ENCODE data around the gene GSN.

The GSN gene

DNA sequence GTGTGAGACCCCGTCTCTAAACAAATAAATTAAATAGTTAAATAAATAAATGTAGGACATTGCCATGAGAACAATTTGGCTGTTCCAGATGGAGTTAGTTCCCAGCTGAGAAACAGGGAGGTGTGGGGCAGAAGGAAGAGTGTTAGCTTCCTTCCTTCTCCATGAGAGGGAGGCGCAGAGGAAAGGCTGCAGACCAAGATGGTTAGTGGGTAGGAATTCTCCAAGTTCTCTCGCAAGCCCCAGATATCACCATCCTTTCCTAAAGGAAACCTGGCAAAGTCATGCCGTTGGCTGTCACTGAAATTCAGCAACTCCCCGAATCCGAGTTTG lies 33.2 kb upstream of the GSN start:
- Histone ChIP-seq H3K4me2 (ENCODE audit: low read depth, low read length, poor library complexity, severe bottlenecking) (no peak overlapping the region), H3K79me2 (ENCODE audit: insufficient read depth, low read length) (no peaks in the 10 kb centered on the region), H3K4me1 (ENCODE audit: insufficient read depth, low read length, poor library complexity, severe bottlenecking) (no peaks in the 10 kb centered on the region), H3K36me3 (ENCODE audit: insufficient read depth, low read length) (no peaks in the 10 kb centered on the region), H3K9ac (ENCODE audit: low read depth, low read length, poor library complexity, severe bottlenecking) (no peak overlapping the region), H4K20me1 (ENCODE audit: insufficient read depth, low read length, poor library complexity, severe bottlenecking) (no peaks in the 10 kb centered on the region), H3K27me3 (ENCODE audit: insufficient read depth, low read length, poor library complexity, severe bottlenecking) (no peaks in the 10 kb centered on the region), H3K4me3 (ENCODE audit: low read length, poor library complexity, severe bottlenecking) (no peak overlapping the region), H3K9me3 (ENCODE audit: insufficient read depth, low read depth, low read length) (no peaks in the 10 kb centered on the region), H2AFZ (ENCODE audit: low read length) (no peak overlapping the region), H3F3A (ENCODE audit: low read depth) (no peaks in the 10 kb centered on the region), H3K9me2 (replicated peaks; ENCODE audit: low read depth, low read length) (no peaks in the 10 kb centered on the region)
- TF ChIP-seq EZH2phosphoT487 (IDR thresholded peaks at IDR 0.05; ENCODE audit: borderline replicate concordance): no peak
- TF ChIP-seq, protein P1, sequence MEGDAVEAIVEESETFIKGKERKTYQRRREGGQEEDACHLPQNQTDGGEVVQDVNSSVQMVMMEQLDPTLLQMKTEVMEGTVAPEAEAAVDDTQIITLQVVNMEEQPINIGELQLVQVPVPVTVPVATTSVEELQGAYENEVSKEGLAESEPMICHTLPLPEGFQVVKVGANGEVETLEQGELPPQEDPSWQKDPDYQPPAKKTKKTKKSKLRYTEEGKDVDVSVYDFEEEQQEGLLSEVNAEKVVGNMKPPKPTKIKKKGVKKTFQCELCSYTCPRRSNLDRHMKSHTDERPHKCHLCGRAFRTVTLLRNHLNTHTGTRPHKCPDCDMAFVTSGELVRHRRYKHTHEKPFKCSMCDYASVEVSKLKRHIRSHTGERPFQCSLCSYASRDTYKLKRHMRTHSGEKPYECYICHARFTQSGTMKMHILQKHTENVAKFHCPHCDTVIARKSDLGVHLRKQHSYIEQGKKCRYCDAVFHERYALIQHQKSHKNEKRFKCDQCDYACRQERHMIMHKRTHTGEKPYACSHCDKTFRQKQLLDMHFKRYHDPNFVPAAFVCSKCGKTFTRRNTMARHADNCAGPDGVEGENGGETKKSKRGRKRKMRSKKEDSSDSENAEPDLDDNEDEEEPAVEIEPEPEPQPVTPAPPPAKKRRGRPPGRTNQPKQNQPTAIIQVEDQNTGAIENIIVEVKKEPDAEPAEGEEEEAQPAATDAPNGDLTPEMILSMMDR (conservative IDR thresholded peaks at IDR 0.05; ENCODE audit: low read length): no peak

DNA sequence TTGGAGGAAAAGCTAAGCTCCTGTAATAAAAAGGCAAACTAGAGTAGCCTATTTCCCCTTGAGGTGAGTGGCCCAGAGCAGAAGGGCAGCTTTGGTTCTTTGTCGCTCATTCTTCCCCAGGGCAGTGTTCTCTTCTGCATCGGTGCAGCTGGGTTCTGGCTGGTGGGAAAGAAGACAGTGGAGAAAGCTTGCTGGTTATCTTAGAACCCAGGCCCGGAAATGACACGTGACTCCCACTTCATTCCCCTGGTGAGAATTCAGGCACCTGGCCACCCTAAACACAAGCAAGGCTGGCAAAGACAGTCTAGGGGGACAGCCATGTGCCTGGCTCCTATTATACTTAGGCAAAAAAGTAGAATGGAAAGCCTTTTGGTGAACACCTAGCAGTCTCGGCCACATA lies 32.5 kb upstream of the GSN start:
- H3K4me2 ChIP-seq (ENCODE audit: low read depth, low read length, poor library complexity, severe bottlenecking): no peak overlapping the region
- TF ChIP-seq, protein P1 (conservative IDR thresholded peaks at IDR 0.05; ENCODE audit: low read length): no peak
- no peak for TF ChIP-seq EZH2phosphoT487 (IDR thresholded peaks at IDR 0.05; ENCODE audit: borderline replicate concordance)
- no peaks in the 10 kb centered on the region for H3K27me3 ChIP-seq (ENCODE audit: insufficient read depth, low read length, poor library complexity, severe bottlenecking)
- no peaks in the 10 kb centered on the region for H3K79me2 ChIP-seq (ENCODE audit: insufficient read depth, low read length)
- H3F3A ChIP-seq (ENCODE audit: low read depth): no peaks in the 10 kb centered on the region
- H3K36me3 ChIP-seq (ENCODE audit: insufficient read depth, low read length): no peaks in the 10 kb centered on the region
- H3K9me3 ChIP-seq (ENCODE audit: insufficient read depth, low read depth, low read length): no peaks in the 10 kb centered on the region
- H2AFZ ChIP-seq (ENCODE audit: low read length): no peak overlapping the region
- H3K9ac ChIP-seq (ENCODE audit: low read depth, low read length, poor library complexity, severe bottlenecking): no peak overlapping the region
- no peak overlapping the region for H3K4me3 ChIP-seq (ENCODE audit: low read length, poor library complexity, severe bottlenecking)
- no peaks in the 10 kb centered on the region for H3K4me1 ChIP-seq (ENCODE audit: insufficient read depth, low read length, poor library complexity, severe bottlenecking)
- H3K9me2 ChIP-seq (replicated peaks; ENCODE audit: low read depth, low read length): no peaks in the 10 kb centered on the region
- no peaks in the 10 kb centered on the region for H4K20me1 ChIP-seq (ENCODE audit: insufficient read depth, low read length, poor library complexity, severe bottlenecking)

DNA sequence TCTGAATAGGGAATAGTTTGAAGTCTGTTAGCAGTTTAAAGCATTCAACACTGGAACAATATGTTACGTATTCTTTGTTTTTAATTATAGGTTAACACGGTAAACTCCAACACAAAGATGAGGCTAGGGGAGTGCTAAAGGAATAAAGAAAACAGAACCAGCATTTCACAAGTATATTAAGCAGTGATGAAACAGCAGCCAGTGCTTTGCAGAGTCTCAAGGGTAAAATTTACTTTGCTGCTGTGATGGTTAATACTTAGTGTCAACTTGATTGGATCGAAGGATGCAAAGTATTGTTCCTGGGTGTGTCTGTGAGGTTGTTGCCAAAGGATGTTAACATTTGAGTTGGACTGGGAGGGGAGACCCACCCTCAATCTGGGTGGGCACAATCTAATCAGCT lies 30.0 kb upstream of the GSN start:
- Histone ChIP-seq H2AFZ (ENCODE audit: low read length) (no peak overlapping the region), H3K9me2 (replicated peaks; ENCODE audit: low read depth, low read length) (no peaks in the 10 kb centered on the region), H4K20me1 (ENCODE audit: insufficient read depth, low read length, poor library complexity, severe bottlenecking) (no peaks in the 10 kb centered on the region), H3K9ac (ENCODE audit: low read depth, low read length, poor library complexity, severe bottlenecking) (no peak overlapping the region), H3F3A (ENCODE audit: low read depth) (no peaks in the 10 kb centered on the region), H3K4me2 (ENCODE audit: low read depth, low read length, poor library complexity, severe bottlenecking) (no peak overlapping the region), H3K4me3 (ENCODE audit: low read length, poor library complexity, severe bottlenecking) (no peak overlapping the region), H3K27me3 (ENCODE audit: insufficient read depth, low read length, poor library complexity, severe bottlenecking) (no peaks in the 10 kb centered on the region), H3K4me1 (ENCODE audit: insufficient read depth, low read length, poor library complexity, severe bottlenecking) (no peaks in the 10 kb centered on the region), H3K79me2 (ENCODE audit: insufficient read depth, low read length) (no peaks in the 10 kb centered on the region), H3K9me3 (ENCODE audit: insufficient read depth, low read depth, low read length) (no peaks in the 10 kb centered on the region), H3K36me3 (ENCODE audit: insufficient read depth, low read length) (no peaks in the 10 kb centered on the region)
- TF ChIP-seq EZH2phosphoT487 (IDR thresholded peaks at IDR 0.05; ENCODE audit: borderline replicate concordance): no peak
- TF ChIP-seq, protein P1 (conservative IDR thresholded peaks at IDR 0.05; ENCODE audit: low read length): no peak
